Testis (tissue), 3 donors: Measurements from ENCODE around the gene NUCKS1. TPM values are rescaled to one million over a fixed set of nuclear protein-coding genes. Genes with fewer than 3 reads are reported as not detected.

Experiments used
- DNase-seq: peaks from one replicate; pipeline ENCODE4 v3.0.0-alpha.2; 2019
- H3K27ac ChIP-seq, 2 donors: fragments of 200-600 bp; sonication (generic); one replicate each; pipeline ENCODE4 v1.5.1; 2019
- H3K27me3 ChIP-seq: fragments of 200-600 bp; sonication (generic); one replicate; pipeline ENCODE4 v1.5.1; 2019
- H3K36me3 ChIP-seq: fragments of 200-600 bp; sonication (generic); one replicate; pipeline ENCODE4 v1.5.1; 2017; ENCODE audit warnings: low read depth; ENCODE audit errors: missing control alignments
- H3K4me1 ChIP-seq: fragments of 200-600 bp; sonication (generic); one replicate; pipeline ENCODE4 v1.5.1; 2019
- H3K4me3 ChIP-seq, 2 donors: fragments of 200-600 bp; sonication (generic); one replicate each; pipeline ENCODE4 v1.5.1; 2017 to 2019
- H3K9me3 ChIP-seq: fragments of 200-600 bp; sonication (generic); one replicate; pipeline ENCODE4 v1.5.1; 2017
- POLR2A ChIP-seq: fragments of 450-650 bp; IDR thresholded peaks from one replicate; pipeline ENCODE4 v1.6.1; 2017; ENCODE audit warnings: antibody characterized with exemption, mild to moderate bottlenecking, moderate library complexity
- WGBS, 2 donors: methylation state at CpG; one replicate each; pipeline ENCODE4 v1.1.5; 2018; 5-methylcytosine and 5-hydroxymethylcytosine counted together
- intact Hi-C: fragments of 100-400 bp; cut with DNase I; formaldehyde crosslinking; loops from one replicate; pipeline ENCODE4 v1.15.1; 2023; ENCODE audit warnings: low total_unique reads
- polyA plus RNA-seq: library from polyadenylated mRNA; stranded (reverse); fragments of 350-450 nt; fragmentation: Illumina TruSeq; extraction: RNeasy Lipid Tissue Mini Kit (QIAGEN cat#74804); gene quantifications from one replicate; pipeline ENCODE4 v1.2.3, GENCODE V29; 2014; ENCODE audit warnings: low read depth, low replicate concordance; ENCODE audit not compliant: insufficient read depth
- total RNA-seq, 2 donors: library from RNA; depleted of rRNA; stranded (reverse); fragments of >200 nt; gene quantifications; one replicate each; pipeline ENCODE4 v1.2.3, GENCODE V29; 2016
- TF ChIP-seq, protein P1 (sequence below), 3 experiments: fragments of 450-650 bp in 2 of 3; fragments of 200-600 bp in 1 of 3; sonication (generic) in 1 of 3; IDR thresholded peaks; one replicate each; pipeline ENCODE4 v1.5.1; 2016 to 2019; ENCODE audit warnings: antibody characterized with exemption in 3 of 3, mild to moderate bottlenecking in 2 of 3, moderate library complexity in 1 of 3

Gene NUCKS1
- total and polyA plus RNA-seq, 3 donors from 2014 or later, result 57.7 to 98.6 (median 66.3) TPM

DNA sequence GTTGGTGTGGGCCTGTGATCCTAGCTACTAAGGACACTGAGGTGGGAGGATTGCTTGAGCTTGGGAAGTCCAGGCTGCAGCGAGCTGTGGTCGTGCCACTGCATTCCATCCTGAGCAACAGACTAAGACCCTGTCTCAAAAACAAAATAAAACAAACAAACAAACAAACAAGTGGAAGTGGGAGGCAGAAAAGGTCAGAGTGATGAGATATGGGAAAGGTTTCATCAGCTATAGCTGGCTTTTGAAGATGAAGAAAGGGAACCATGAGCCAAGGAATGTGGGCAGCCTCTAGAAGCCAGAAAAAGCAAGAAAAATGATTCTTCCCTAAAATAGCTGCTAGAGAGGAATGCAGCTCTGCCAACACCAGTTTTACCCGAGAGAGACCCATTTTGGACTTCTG lies 10.6 kb upstream of the NUCKS1 start:
- Histone ChIP-seq H3K4me1 (no peaks in the 10 kb centered on the region), H3K4me3 (no peak overlapping the region), H3K27ac (no peak overlapping the region), H3K27me3 (no peaks in the 10 kb centered on the region), H3K36me3 (no peaks in the 10 kb centered on the region), H3K9me3 (no peaks in the 10 kb centered on the region)
- 76 to 83% methylated on average over 3 of the region's 3 CpGs for WGBS, 2 donors
- TF ChIP-seq POLR2A, result no peak
- DNase-seq, result no peak
- intact Hi-C loops, result no loop called here

DNA sequence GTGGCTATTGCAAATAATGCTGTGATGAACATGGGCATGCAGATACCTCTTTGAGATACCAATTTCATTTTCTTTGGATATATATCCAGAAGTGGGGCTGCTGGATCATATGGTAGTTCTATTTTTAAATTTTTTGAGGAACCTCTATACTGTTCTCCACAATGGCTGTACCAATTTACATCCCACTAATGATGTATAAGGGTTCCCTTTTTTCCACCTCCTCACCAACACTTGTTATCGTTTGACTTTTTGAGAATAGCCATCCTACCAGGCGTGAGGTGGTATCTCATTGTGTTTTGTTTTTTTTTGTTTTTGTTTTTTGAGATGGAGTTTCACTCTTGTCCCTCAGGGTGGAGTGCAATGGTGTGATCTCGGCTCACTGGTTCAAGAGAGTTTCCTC lies 6.6 kb upstream of the NUCKS1 start:
- Histone ChIP-seq H3K36me3 (no peaks in the 10 kb centered on the region), H3K9me3 (no peaks in the 10 kb centered on the region), H3K27me3 (no peaks in the 10 kb centered on the region), H3K4me3 (no peak overlapping the region), H3K27ac (no peak overlapping the region), H3K4me1 (no peaks in the 10 kb centered on the region)
- no peak for DNase-seq
- intact Hi-C loops, result no loop called here
- TF ChIP-seq, protein P1, sequence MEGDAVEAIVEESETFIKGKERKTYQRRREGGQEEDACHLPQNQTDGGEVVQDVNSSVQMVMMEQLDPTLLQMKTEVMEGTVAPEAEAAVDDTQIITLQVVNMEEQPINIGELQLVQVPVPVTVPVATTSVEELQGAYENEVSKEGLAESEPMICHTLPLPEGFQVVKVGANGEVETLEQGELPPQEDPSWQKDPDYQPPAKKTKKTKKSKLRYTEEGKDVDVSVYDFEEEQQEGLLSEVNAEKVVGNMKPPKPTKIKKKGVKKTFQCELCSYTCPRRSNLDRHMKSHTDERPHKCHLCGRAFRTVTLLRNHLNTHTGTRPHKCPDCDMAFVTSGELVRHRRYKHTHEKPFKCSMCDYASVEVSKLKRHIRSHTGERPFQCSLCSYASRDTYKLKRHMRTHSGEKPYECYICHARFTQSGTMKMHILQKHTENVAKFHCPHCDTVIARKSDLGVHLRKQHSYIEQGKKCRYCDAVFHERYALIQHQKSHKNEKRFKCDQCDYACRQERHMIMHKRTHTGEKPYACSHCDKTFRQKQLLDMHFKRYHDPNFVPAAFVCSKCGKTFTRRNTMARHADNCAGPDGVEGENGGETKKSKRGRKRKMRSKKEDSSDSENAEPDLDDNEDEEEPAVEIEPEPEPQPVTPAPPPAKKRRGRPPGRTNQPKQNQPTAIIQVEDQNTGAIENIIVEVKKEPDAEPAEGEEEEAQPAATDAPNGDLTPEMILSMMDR (IDR thresholded peaks at IDR 0.05), result no peak
- TF ChIP-seq POLR2A, result no peak
- WGBS, 2 donors, result 94 to 97% methylated on average over 3 of the region's 3 CpGs

DNA sequence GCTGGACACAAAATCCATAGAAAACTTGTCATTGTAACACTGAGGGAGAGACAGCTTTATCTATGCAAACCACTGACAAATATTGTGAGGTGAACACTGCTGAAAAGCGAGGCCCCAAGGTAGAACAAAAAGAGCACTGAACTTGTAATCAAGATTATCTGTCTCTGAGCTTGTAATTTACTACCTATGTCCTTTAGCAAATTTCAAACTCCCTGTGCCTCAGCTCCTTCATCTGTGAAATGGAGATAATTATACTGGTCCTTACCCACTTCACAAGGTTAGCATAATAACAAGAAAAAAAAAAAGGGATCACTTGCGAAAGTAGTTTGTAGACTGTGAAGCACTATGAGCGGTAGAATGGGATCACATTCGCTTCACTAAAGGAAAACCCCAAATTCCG lies 4.9 kb upstream of the NUCKS1 start:
- Histone ChIP-seq H3K36me3 (no peaks in the 10 kb centered on the region), H3K27ac (no peak overlapping the region), H3K4me3 (no peak overlapping the region), H3K9me3 (no peaks in the 10 kb centered on the region), H3K4me1 (no peaks in the 10 kb centered on the region), H3K27me3 (no peaks in the 10 kb centered on the region)
- WGBS, 2 donors, result 69 to 83% methylated on average over 5 of the region's 5 CpGs
- intact Hi-C loops, result no loop called here
- TF ChIP-seq POLR2A, result no peak
- TF ChIP-seq, protein P1 (IDR thresholded peaks at IDR 0.05), result no peak
- no peak for DNase-seq

DNA sequence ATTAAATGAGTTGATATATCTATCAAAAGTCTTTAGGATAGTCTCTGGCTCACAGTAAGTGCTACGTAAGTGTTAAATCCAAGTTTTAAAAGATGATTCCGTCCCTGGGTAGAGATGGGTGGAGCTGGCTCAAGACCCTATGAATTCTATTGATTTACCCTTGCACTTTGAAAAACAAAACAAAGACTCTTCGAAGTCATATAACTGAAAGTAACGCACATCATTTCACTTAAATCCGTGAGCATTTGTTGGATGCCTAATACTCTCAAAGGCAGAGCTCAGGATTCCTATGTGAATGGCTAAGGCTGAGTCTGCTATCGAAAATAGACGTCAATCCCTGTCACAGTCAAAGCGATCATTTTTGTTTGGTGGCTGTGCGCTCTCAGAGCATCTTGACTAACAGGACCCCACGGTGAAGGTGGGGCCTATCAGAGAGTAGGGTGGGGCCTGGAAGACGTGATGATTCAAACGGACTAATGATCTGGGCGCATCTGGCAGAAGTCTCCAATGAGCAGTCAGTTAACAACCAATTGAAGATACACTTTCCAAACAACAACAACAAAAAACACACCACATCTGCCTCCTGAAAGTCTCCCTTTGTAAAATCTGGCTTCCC lies 1.2 kb upstream of the NUCKS1 start:
- 54 to 68% methylated on average over 13 of the region's 13 CpGs for WGBS, 2 donors
- peak overlapping the region in 1 of 2 donors; percentile 94 for H3K4me3 ChIP-seq

DNA sequence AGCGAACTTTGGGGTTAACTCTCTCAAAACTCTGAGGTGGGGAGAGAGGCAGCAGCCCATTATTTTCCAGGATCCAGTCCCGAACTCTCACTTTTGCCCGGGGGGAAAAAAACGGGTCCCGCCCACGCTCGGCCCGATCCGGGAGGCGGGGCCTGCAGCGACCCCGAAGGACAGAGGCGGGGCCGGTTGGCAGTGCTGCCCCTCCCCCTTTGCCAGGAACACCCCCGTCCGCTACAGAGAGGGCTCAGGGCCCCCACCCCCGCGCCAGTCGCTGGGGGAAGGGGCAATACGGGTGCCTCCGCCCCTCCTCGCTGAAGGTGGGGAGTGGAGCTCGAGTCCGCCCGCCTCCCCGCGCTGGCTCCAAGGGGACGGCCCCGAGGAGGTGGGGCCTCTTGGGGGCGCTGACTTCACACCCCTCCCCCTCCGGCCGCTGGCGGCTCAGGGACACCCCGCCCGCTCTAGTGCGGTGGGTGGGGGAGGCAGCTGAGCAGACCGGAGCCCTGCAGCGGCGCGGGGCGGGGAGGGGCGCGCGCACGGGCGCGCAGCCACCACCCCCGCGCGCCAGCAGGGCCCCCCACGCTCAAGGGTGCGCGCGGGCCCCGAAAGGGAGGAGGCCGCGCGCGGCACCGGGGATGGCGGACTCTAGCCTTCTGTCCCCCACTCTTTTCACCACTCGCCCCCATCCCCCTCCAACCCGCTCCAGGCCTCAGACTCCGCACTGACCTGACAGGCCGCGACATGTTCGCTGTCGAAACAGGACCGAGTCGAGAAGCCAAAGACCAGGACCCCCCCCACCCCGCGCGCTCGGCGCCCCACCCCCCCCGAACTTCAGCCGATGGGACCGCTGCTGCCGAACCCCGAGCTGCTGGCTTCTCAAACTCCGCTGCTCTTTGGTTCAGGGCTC lies 496 bp downstream of the NUCKS1 start:
- peak; percentile 96 for DNase-seq
- Histone ChIP-seq H3K4me3 (peak overlapping the region; percentile 94 to 97), H3K9me3 (no peaks in the 10 kb centered on the region), H3K36me3 (no peaks in the 10 kb centered on the region), H3K4me1 (peaks cover 26% of the 10 kb centered on the region), H3K27me3 (no peaks in the 10 kb centered on the region), H3K27ac (peak overlapping the region; percentile 98 to 99)
- intact Hi-C loops, result no loop called here
- 1 to 2% methylated on average over 31 to 32 of the region's 81 CpGs for WGBS, 2 donors
- TF ChIP-seq, protein P1 (IDR thresholded peaks at IDR 0.05), result peak in 1 of 3 experiments; percentile 11
- no peak for TF ChIP-seq POLR2A

More for the DNA sequence above, 1.2 kb upstream of the NUCKS1 start:
- H3K27ac ChIP-seq, result no peak overlapping the region
- H3K9me3 ChIP-seq, result no peaks in the 10 kb centered on the region
- H3K27me3 ChIP-seq, result no peaks in the 10 kb centered on the region
- TF ChIP-seq, protein P1 (IDR thresholded peaks at IDR 0.05), result no peak
- TF ChIP-seq POLR2A, result no peak
- no peaks in the 10 kb centered on the region for H3K36me3 ChIP-seq
- peak; percentile 32 for DNase-seq
- peaks cover 17% of the 10 kb centered on the region for H3K4me1 ChIP-seq
- intact Hi-C loops, result no loop called here
